Measurements from ENCODE around the gene COX11.

DNA sequence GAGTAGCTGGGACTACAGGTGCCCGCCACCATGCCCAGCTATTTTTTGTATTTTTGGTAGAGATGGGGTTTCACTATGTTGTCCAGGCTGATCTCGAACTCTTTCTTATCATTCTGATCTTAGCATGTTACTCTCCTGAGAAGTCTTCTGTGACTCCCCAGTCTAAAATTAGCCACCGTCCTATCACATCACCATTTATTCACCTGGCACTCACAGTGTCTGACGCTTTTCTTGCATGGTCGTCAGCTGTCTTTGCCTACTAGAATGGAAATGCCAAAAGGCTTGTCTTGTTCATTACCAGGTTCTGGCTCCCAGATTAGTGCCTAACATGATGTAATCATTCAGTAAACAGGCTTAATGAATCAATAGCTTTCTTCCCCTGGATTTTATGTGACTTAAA, 44.0 kb downstream of the COX11 start:
- no peak for TF ChIP-seq CTCF (IDR thresholded peaks at IDR 0.05; ENCODE audit: borderline replicate concordance, extremely low read depth, low read length, poor library complexity, severe bottlenecking)
- no peak for TF ChIP-seq EZH2 (IDR thresholded peaks at IDR 0.05; ENCODE audit: borderline replicate concordance, low read depth, low read length, severe bottlenecking)

Data from DND-41 (cell line).